ENCODE measurements around the gene TENM3. TPM values are rescaled to one million over a fixed set of nuclear protein-coding genes. Genes with fewer than 3 reads are reported as not detected.

The TENM3 gene
- total and polyA plus RNA-seq, 12 donors, result 0.20 to 6.6 (median 3.5) TPM

DNA sequence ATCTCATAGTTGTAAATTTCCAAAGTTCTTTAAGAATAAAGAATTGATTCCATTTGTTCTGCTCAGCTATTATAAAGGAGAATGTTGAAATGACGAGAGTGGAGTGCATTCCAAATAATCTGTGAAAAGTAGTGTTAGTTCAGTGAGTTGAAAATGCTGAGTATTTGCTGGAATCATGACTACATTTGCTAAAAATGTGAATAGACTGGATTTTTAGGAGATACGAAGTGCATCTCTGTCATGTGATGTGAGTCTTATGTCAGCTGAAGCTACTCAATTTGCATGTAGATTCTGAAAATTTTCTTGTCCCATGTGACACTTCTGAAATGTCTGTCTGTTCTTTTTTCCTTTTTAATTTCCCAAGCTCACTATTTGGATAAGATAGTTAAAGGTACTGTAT is 468.0 kb downstream of the TENM3 start:
- WGBS, 2 donors, result 57 to 76% methylated on average over 2 of the region's 2 CpGs
- H3K27ac ChIP-seq, result no peak overlapping the region
- H3K4me1 ChIP-seq, result no peaks in the 10 kb centered on the region
- no peaks in the 10 kb centered on the region for H3K9me3 ChIP-seq
- intact Hi-C loops (cut with DNase I), result no loop called here
- no peaks in the 10 kb centered on the region for H3K27me3 ChIP-seq
- DNase-seq (no peak), ATAC-seq (no peak)
- no peak overlapping the region for H3K4me3 ChIP-seq
- no peaks in the 10 kb centered on the region for H3K36me3 ChIP-seq
- TF ChIP-seq, protein P1, sequence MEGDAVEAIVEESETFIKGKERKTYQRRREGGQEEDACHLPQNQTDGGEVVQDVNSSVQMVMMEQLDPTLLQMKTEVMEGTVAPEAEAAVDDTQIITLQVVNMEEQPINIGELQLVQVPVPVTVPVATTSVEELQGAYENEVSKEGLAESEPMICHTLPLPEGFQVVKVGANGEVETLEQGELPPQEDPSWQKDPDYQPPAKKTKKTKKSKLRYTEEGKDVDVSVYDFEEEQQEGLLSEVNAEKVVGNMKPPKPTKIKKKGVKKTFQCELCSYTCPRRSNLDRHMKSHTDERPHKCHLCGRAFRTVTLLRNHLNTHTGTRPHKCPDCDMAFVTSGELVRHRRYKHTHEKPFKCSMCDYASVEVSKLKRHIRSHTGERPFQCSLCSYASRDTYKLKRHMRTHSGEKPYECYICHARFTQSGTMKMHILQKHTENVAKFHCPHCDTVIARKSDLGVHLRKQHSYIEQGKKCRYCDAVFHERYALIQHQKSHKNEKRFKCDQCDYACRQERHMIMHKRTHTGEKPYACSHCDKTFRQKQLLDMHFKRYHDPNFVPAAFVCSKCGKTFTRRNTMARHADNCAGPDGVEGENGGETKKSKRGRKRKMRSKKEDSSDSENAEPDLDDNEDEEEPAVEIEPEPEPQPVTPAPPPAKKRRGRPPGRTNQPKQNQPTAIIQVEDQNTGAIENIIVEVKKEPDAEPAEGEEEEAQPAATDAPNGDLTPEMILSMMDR (IDR thresholded peaks at IDR 0.05), result no peak

DNA sequence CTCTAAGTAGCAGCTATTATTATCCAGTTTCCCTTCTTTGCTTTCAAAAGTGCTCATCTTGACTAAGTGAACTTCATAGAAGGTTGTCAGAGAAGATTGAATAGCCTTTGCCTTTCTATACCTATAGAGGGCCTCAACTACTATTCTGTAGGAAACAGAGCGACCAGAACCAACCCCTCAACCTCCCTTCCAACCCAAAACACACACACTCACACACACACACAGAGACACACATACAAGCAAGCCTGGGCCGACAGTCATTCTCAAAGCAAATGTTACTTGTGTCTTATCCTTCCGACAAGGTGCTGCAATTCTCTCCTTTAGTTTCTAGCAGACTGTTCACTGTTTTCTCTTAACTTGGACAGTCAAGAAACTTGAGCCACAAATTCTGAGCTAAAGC is 472.3 kb downstream of the TENM3 start:
- H3K9me3 ChIP-seq, result no peaks in the 10 kb centered on the region
- H3K27me3 ChIP-seq, result no peaks in the 10 kb centered on the region
- H3K36me3 ChIP-seq, result no peaks in the 10 kb centered on the region
- intact Hi-C loops (cut with DNase I), result no loop called here
- H3K27ac ChIP-seq, result no peak overlapping the region
- no peak overlapping the region for H3K4me3 ChIP-seq
- TF ChIP-seq, protein P1 (IDR thresholded peaks at IDR 0.05), result no peak
- DNase-seq, result no peak
- ATAC-seq, result no peak
- WGBS, 2 donors, result 61 to 77% methylated on average over 3 of the region's 3 CpGs
- no peaks in the 10 kb centered on the region for H3K4me1 ChIP-seq

DNA sequence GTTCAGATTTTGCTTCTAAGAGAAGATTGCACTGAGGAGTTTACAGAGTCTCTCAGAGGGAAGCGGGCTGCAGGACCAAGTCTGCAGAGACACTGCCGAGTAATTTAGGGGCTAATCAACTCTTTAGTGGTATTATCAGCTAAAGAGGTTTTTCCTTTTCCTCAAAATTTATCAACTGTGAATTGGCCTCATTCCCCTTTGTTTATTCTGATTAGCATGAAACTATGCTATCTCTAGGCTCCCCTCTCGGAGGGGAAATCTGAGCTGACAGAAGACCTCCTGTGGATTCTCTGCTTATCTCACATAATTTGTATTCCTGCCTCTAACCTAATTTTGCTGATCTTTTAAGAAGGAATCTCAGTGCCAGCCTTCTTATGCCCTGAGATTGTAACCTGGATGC is 473.0 kb downstream of the TENM3 start:
- TF ChIP-seq, protein P1 (IDR thresholded peaks at IDR 0.05), result no peak
- no peak for ATAC-seq
- intact Hi-C loops (cut with DNase I), result no loop called here

DNA sequence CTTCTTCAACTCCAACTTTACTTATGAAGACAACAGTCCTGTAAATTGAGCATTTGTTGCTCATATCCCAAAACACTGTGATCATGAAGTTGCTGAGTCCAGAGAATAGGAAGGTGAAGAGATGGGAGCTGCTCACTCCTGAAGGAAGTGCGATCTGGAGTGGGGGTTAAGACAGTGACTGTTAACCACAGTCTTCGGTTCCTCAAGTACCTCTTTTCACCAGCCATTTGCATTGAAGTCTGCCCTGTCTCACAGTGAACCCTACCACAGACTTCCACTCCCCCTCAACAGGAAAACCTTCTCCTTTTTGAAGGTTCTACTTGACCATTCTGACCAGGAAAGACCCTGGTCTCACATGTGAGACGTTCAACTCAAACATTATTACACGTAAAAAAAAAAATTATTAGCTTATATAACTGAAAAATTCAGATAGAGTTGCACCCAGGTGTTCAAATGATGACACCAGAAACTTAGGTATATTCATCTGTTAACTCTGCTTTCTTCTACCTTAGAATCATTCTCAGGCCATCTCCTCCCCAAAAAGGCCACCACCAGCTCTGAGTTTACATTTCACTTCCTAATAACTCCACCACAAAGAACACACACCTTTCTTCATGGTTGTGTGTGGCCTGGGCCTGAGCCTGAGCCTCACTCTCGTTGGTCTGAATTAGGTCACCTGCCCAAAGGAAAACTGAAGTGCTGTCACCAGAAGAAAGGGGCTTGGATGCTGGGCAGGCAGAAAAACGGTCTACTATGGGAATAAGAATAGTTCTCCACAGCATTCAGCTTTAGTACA is 474.8 kb downstream of the TENM3 start:
- H3K27me3 ChIP-seq, result no peaks in the 10 kb centered on the region
- intact Hi-C loops (cut with DNase I), result no loop called here
- no peak overlapping the region for H3K4me3 ChIP-seq
- ATAC-seq (no peak), DNase-seq (no peak)
- no peaks in the 10 kb centered on the region for H3K36me3 ChIP-seq
- H3K27ac ChIP-seq, result no peak overlapping the region
- TF ChIP-seq, protein P1 (IDR thresholded peaks at IDR 0.05), result no peak
- H3K4me1 ChIP-seq, result no peaks in the 10 kb centered on the region
- H3K9me3 ChIP-seq, result no peaks in the 10 kb centered on the region
- 80 to 84% methylated on average over 6 of the region's 6 CpGs for WGBS, 2 donors

More for the DNA sequence above, 473.0 kb downstream of the TENM3 start:
- H3K9me3 ChIP-seq, result no peaks in the 10 kb centered on the region
- no peaks in the 10 kb centered on the region for H3K27me3 ChIP-seq
- H3K36me3 ChIP-seq, result no peaks in the 10 kb centered on the region
- no peak overlapping the region for H3K4me3 ChIP-seq
- H3K27ac ChIP-seq, result no peak overlapping the region
- H3K4me1 ChIP-seq, result no peaks in the 10 kb centered on the region
- no peak for DNase-seq
- whole genome bisulfite sequencing, 2 donors, result 54 to 73% methylated on average over 3 of the region's 3 CpGs
